Esophagus (tissue), 2 donors: ENCODE measurements around the gene IGF2. TPM values are rescaled to one million over a fixed set of nuclear protein-coding genes. Genes with fewer than 3 reads are reported as not detected.

Experiments
- H3K27ac ChIP-seq, 2 donors: one replicate each; pipeline ENCODE4 v1.5.1; 2013; ENCODE audit warnings: low read depth in 2 of 2, mild to moderate bottlenecking in 2 of 2, inconsistent platforms in 1 of 2, low read length in 1 of 2, moderate library complexity in 1 of 2
- H3K27me3 ChIP-seq, 2 donors: one replicate each; pipeline ENCODE4 v1.6.1; 2013; ENCODE audit warnings: low read length in 2 of 2, control low read depth in 1 of 2, mild to moderate bottlenecking in 1 of 2; ENCODE audit not compliant: insufficient read depth in 2 of 2, control insufficient read depth in 1 of 2
- H3K36me3 ChIP-seq, 2 donors: one replicate each; pipeline ENCODE4 v1.6.1; 2013; ENCODE audit warnings: low read length in 1 of 2; ENCODE audit not compliant: control insufficient read depth in 2 of 2, insufficient read depth in 2 of 2
- H3K4me1 ChIP-seq, 2 donors: one replicate each; pipeline ENCODE4 v1.6.1; 2013; ENCODE audit warnings: low read length in 1 of 2; ENCODE audit not compliant: control insufficient read depth in 2 of 2, insufficient read depth in 2 of 2
- H3K4me3 ChIP-seq, 2 donors: one replicate each; pipeline ENCODE4 v1.5.1; 2013; ENCODE audit warnings: low read length in 2 of 2, mild to moderate bottlenecking in 2 of 2, low read depth in 1 of 2, moderate library complexity in 1 of 2
- H3K9me3 ChIP-seq, 2 donors: one replicate each; pipeline ENCODE4 v1.6.1; 2013; ENCODE audit warnings: mild to moderate bottlenecking in 2 of 2, low read depth in 1 of 2, low read length in 1 of 2, moderate library complexity in 1 of 2; ENCODE audit not compliant: control insufficient read depth in 2 of 2, insufficient read depth in 1 of 2
- WGBS, 2 donors: extraction: QIAGEN DNeasy Blood & Tissue Kit; methylation state at CpG; one replicate each; pipeline ENCODE4 v1.1.7; 2013; 5-methylcytosine and 5-hydroxymethylcytosine counted together
- polyA plus RNA-seq, 2 donors: library from polyadenylated mRNA; stranded (reverse); fragments of 200-250 nt; gene quantifications; one replicate each; pipeline ENCODE4 v1.2.3, GENCODE V29; 2013
- donor health status: healthy with polysubstance abuse.
- donor health status: Bipolar disorder and iron deficiency.

IGF2 gene
- polyA plus RNA-seq, 2 donors = 2.4 to 3.2 TPM

DNA sequence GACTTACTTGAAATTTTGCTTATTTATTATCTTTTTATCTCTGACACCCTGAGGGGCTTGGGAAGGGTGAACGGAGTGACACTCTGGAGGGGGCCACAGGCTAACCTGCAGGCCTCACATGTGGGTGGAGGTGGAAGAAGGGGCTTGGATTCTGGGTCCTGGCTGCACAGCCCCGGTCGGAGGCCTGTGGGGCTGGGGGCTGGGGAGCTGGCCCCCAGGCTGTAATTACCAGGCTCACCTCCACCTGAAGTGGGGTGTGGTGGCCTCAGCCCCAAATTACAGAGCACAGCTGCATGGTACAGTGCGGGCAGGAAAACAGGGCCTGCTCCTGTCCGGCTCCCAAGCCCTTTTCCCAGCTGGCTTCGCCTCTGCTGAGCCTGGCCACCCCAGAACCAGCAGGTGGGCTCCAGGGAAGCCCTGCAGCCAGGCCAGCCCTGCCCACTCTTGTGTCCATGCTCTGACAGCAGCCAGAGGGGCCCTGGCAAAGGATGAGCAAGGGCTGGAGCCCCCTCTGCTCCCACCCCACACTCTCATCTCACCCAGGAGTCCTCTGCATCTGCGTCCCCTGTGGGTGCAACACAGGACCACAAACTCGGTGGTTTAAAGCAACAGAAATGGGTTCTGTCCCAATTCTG, 48.0 kb downstream of the IGF2 start:
- peaks cover 2 to 12% of the 10 kb centered on the region in 2 donors for H3K4me1 ChIP-seq
- 83 to 87% methylated on average over 6 to 8 of the region's 8 CpGs for WGBS, 2 donors
- H3K27ac ChIP-seq = no peak overlapping the region
- no peaks in the 10 kb centered on the region for H3K27me3 ChIP-seq
- H3K9me3 ChIP-seq = no peaks in the 10 kb centered on the region
- H3K36me3 ChIP-seq = no peaks in the 10 kb centered on the region
- no peak overlapping the region for H3K4me3 ChIP-seq

- H3K27me3 ChIP-seq = no peaks in the 10 kb centered on the region
- WGBS, 2 donors = 88% methylated on average over 20 of the region's 20 CpGs
Measured at GRCh38 chr11:2090172-2091111, 48.7 kb downstream of the IGF2 start.

GRCh38 chr11:2089536-2090165, 49.5 kb downstream of the IGF2 start:
- Histone ChIP-seq H3K4me1 (peaks cover 2 to 11% of the 10 kb centered on the region in 2 donors), H3K27me3 (no peaks in the 10 kb centered on the region), H3K4me3 (no peak overlapping the region), H3K27ac (no peak overlapping the region), H3K9me3 (peaks cover 3 to 7% of the 10 kb centered on the region in 2 donors), H3K36me3 (peaks cover 0 to 4% of the 10 kb centered on the region in 2 donors)
- WGBS, 2 donors = 72 to 84% methylated on average over 8 to 9 of the region's 9 CpGs

More at GRCh38 chr11:2090172-2091111, 48.7 kb downstream of the IGF2 start:
- Histone ChIP-seq H3K9me3 (no peaks in the 10 kb centered on the region), H3K4me3 (no peak overlapping the region), H3K27ac (no peak overlapping the region), H3K36me3 (no peaks in the 10 kb centered on the region), H3K4me1 (peaks cover 2 to 11% of the 10 kb centered on the region in 2 donors)

GRCh38 chr11:2088746-2089535, 50.2 kb downstream of the IGF2 start:
- 82% methylated on average over 19 of the region's 19 CpGs for WGBS, 2 donors
- Histone ChIP-seq H3K27ac (no peak overlapping the region), H3K4me1 (peaks cover 2 to 7% of the 10 kb centered on the region in 2 donors), H3K9me3 (peaks cover 3 to 10% of the 10 kb centered on the region in 2 donors), H3K4me3 (no peak overlapping the region), H3K27me3 (no peaks in the 10 kb centered on the region), H3K36me3 (peaks cover 0 to 5% of the 10 kb centered on the region in 2 donors)

- H3K27ac ChIP-seq = no peak overlapping the region
- H3K4me1 ChIP-seq = peaks cover 0 to 2% of the 10 kb centered on the region in 2 donors
- H3K27me3 ChIP-seq = no peaks in the 10 kb centered on the region
- H3K36me3 ChIP-seq = peaks cover 0 to 5% of the 10 kb centered on the region in 2 donors
- 75 to 81% methylated on average over 14 of the region's 14 CpGs for WGBS, 2 donors
- H3K4me3 ChIP-seq = no peak overlapping the region
- H3K9me3 ChIP-seq = peaks cover 3 to 10% of the 10 kb centered on the region in 2 donors
Measured at GRCh38 chr11:2088284-2088683, 50.9 kb downstream of the IGF2 start.

DNA sequence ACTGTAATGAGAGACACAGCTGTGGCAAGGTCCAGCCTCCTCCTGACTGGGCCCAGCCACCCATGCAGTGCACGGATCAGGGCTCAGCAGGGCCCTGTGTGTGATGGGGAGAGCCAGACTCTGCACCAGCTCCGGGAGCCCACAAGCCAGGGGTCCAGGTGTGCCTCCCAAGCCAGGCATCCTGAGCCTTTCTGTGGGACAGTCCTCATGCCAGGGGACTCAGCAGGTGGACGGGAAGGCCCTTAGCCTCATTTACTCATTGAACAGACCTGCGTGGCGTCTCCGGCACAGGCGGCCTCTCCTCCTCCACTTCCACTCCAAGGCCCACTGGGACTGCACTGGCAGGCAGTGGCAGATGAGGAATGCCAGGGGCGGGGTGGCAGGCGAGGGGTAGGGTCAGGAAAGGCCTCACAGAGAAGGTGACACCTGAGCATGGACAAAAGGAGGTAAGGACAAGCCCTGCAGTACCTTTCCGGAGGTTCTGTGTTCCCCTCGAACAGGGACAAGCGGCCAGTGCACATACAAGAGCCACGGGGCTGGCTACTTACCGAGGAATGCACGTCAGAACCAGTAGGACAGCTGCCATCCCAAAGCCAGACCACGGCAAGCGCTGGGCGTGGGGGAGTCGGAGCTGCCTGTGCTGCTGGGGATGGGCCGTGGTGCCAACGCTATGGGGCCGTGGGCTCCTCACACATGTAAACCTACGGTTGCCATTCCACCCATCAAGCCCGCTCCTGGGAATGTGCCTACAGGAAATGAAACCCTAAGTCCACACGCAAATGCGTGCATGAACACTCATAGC, 52.7 kb downstream of the IGF2 start:
- H3K27me3 ChIP-seq = no peaks in the 10 kb centered on the region
- no peak overlapping the region for H3K4me3 ChIP-seq
- H3K9me3 ChIP-seq = peaks cover 3 to 10% of the 10 kb centered on the region in 2 donors
- 84 to 86% methylated on average over 26 of the region's 26 CpGs for WGBS, 2 donors
- no peaks in the 10 kb centered on the region for H3K4me1 ChIP-seq
- peaks cover 0 to 5% of the 10 kb centered on the region in 2 donors for H3K36me3 ChIP-seq
- H3K27ac ChIP-seq = no peak overlapping the region

GRCh38 chr11:2085251-2086066, 53.7 kb downstream of the IGF2 start:
- no peak overlapping the region for H3K4me3 ChIP-seq
- H3K36me3 ChIP-seq = peaks cover 0 to 5% of the 10 kb centered on the region in 2 donors
- H3K27me3 ChIP-seq = no peaks in the 10 kb centered on the region
- no peak overlapping the region for H3K27ac ChIP-seq
- peaks cover 3 to 10% of the 10 kb centered on the region in 2 donors for H3K9me3 ChIP-seq
- 87 to 89% methylated on average over 24 of the region's 24 CpGs for WGBS, 2 donors
- no peaks in the 10 kb centered on the region for H3K4me1 ChIP-seq

DNA sequence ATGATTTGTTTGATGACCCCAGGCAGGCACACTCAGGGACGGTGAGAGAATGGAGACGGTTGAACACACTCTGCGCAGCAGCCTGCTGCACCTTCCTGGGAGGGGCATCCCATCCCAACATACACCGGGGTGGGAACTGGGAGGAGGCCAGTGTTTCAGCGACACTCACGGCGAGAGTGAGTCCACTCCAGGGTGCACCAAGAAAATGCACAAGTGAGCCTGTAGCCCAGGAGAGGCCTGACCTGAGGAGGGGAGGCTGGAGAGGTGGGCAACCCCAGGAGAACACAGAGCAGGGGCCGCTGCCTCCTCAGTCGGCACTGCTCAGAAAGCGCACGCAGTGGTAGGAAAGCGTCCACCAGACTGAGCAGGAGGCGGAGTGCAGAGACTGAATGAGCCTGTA, 54.5 kb downstream of the IGF2 start:
- 91 to 96% methylated on average over 13 of the region's 13 CpGs for WGBS, 2 donors
- Histone ChIP-seq H3K4me1 (no peaks in the 10 kb centered on the region), H3K4me3 (no peak overlapping the region), H3K27me3 (no peaks in the 10 kb centered on the region), H3K9me3 (peaks cover 3 to 10% of the 10 kb centered on the region in 2 donors), H3K36me3 (peaks cover 0 to 5% of the 10 kb centered on the region in 2 donors), H3K27ac (no peak overlapping the region)
